ENCODE results near the gene F12. TPM values are rescaled to one million over a fixed set of nuclear protein-coding genes. Genes with fewer than 3 reads are reported as not detected.

The F12 gene
- total and polyA plus RNA-seq, 2 donors (not counting 3 experiments of a cell fraction or from before 2014, with no cell fraction given), result 1.00 to 1.4 TPM

DNA sequence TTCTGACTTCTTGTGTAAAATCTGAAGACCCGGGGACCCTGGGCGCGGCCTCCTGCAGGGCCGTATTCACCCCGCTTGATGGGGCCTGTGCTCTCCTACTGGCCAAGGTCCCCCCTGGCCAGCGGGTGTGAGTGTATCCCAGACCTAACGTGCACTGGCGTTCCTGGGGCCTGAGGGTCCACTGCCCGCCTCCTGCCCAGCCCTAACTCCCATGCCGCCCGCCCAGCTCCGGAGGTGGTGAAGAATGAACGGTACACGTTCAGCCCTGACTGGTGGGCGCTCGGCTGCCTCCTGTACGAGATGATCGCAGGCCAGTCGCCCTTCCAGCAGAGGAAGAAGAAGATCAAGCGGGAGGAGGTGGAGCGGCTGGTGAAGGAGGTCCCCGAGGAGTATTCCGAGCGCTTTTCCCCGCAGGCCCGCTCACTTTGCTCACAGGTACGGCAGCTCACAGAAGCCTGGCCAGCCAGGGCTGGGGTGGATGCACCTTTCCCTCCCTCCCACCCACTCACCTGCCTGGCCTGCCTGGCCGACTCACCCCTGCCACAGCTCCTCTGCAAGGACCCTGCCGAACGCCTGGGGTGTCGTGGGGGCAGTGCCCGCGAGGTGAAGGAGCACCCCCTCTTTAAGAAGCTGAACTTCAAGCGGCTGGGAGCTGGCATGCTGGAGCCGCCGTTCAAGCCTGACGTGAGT lies 26.6 kb upstream of the F12 start:
- H4K20me1 ChIP-seq (replicated peaks; ENCODE audit: control insufficient read depth, extremely low read depth, insufficient read depth, low read length), result no peaks in the 10 kb centered on the region
- intact Hi-C loops (cut with micrococcal nuclease), result no loop called here
- H3K27ac ChIP-seq (ENCODE audit: insufficient read depth, low read depth, low read length), result no peak overlapping the region
- no peaks in the 10 kb centered on the region for H3K27me3 ChIP-seq (ENCODE audit: control insufficient read depth in 2 of 2, insufficient read depth in 2 of 2, low read length in 2 of 2)
- FAIRE-seq (no peak), DNase-seq (ENCODE audit: low read depth, low spot score) (no peak)
- no TSS peak for BruUV-seq (replicated peaks)
- no peaks in the 10 kb centered on the region for H3K79me2 ChIP-seq (ENCODE audit: control insufficient read depth, insufficient read depth, low read length)
- H3K9me3 ChIP-seq (replicated peaks; ENCODE audit: control insufficient read depth, insufficient read depth, low read length), result no peaks in the 10 kb centered on the region
- ChIA-PET CTCF (interaction anchor here (1.1 kb wide), 1 partner anchor 19 kb away, joined by 3 read pairs; no protein-coding TSS in a partner anchor), POLR2A (no interaction called here)
- H3K9ac ChIP-seq (replicated peaks; ENCODE audit: extremely low read depth, insufficient read depth, low read length), result no peak overlapping the region
- H3K36me3 ChIP-seq (ENCODE audit: control insufficient read depth in 2 of 2, extremely low read depth in 1 of 2, insufficient read depth in 2 of 2, low read length in 2 of 2), result peaks cover 11 to 31% of the 10 kb centered on the region in 2 experiments
- H3K4me2 ChIP-seq (ENCODE audit: insufficient read depth, low read length), result no peak overlapping the region
- no peaks in the 10 kb centered on the region for H3K9me1 ChIP-seq (replicated peaks; ENCODE audit: control insufficient read depth, extremely low read depth, insufficient read depth, low read length)
- H3K4me3 ChIP-seq (replicated peaks in 1 of 3; ENCODE audit: insufficient read depth in 1 of 3, low read depth in 1 of 3, low read length in 3 of 3), result no peak overlapping the region
- H2AFZ ChIP-seq (ENCODE audit: low read depth, low read length), result no peak overlapping the region
- TF ChIP-seq GATA2 (IDR thresholded peaks at IDR 0.05; ENCODE audit: insufficient read depth, insufficient read length, low read depth, low read length) (no peak), POLR2AphosphoS5 (IDR thresholded peaks at IDR 0.05; ENCODE audit: insufficient read depth, low read depth, low read length) (no peak), FOS (IDR thresholded peaks at IDR 0.05; ENCODE audit: borderline replicate concordance, insufficient read depth, low read length) (no peak), MYC (IDR thresholded peaks at IDR 0.05; ENCODE audit: low read depth, low read length) (no peak), EZH2 (IDR thresholded peaks at IDR 0.05; ENCODE audit: borderline replicate concordance, low read depth, low read length, severe bottlenecking) (no peak), JUN (IDR thresholded peaks at IDR 0.05; ENCODE audit: borderline replicate concordance, insufficient read depth, insufficient read length, low read depth) (no peak), POLR2A (IDR thresholded peaks at IDR 0.05; ENCODE audit: low read depth, low read length) (no peak)
- TF ChIP-seq, protein P1, sequence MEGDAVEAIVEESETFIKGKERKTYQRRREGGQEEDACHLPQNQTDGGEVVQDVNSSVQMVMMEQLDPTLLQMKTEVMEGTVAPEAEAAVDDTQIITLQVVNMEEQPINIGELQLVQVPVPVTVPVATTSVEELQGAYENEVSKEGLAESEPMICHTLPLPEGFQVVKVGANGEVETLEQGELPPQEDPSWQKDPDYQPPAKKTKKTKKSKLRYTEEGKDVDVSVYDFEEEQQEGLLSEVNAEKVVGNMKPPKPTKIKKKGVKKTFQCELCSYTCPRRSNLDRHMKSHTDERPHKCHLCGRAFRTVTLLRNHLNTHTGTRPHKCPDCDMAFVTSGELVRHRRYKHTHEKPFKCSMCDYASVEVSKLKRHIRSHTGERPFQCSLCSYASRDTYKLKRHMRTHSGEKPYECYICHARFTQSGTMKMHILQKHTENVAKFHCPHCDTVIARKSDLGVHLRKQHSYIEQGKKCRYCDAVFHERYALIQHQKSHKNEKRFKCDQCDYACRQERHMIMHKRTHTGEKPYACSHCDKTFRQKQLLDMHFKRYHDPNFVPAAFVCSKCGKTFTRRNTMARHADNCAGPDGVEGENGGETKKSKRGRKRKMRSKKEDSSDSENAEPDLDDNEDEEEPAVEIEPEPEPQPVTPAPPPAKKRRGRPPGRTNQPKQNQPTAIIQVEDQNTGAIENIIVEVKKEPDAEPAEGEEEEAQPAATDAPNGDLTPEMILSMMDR (IDR thresholded peaks at IDR 0.05; ENCODE audit: extremely low read depth in 1 of 2, insufficient read depth in 1 of 2, low read depth in 1 of 2, low read length in 2 of 2), result no peak
- TF ChIP-seq, protein P2, sequence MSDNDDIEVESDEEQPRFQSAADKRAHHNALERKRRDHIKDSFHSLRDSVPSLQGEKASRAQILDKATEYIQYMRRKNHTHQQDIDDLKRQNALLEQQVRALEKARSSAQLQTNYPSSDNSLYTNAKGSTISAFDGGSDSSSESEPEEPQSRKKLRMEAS (IDR thresholded peaks at IDR 0.05; ENCODE audit: insufficient read depth, insufficient read length), result no peak
- H3K4me1 ChIP-seq (ENCODE audit: control insufficient read depth, extremely low read depth, insufficient read depth, low read length), result no peaks in the 10 kb centered on the region
- dilution Hi-C loops (cut with MboI; ENCODE audit: extremely low pct_ligation_motif_present, low sequenced_read_pairs), result no loop called here
